SU-DHL-6 (cell line): ENCODE results near the gene SHQ1.
"Not testable (repeated sequence)": the region's sequence is repeated elsewhere in the genome, so short reads cannot be mapped to it uniquely, and the experiment has no call there.

Experiments used
- H2AFZ ChIP-seq: fragments of 200-600 bp; sonication (generic); 2 replicates; pipeline ENCODE4 v1.6.1; 2014; ENCODE audit warnings: low read depth, mild to moderate bottlenecking, moderate library complexity, mixed read lengths, antibody characterized with exemption, low read length; ENCODE audit not compliant: severe bottlenecking
- H3F3A ChIP-seq: fragments of 200-600 bp; shearing (Covaris generic); 2 replicates; pipeline ENCODE4 v1.6.0; 2016; ENCODE audit warnings: antibody characterized with exemption, mild to moderate bottlenecking; ENCODE audit not compliant: insufficient read depth
- H3K27ac ChIP-seq: fragments of 200-600 bp; sonication (generic); 2 replicates; pipeline ENCODE4 v1.5.1; 2016; ENCODE audit warnings: low read depth, mild to moderate bottlenecking, low read length, moderate library complexity, mixed read lengths
- H3K27me3 ChIP-seq: fragments of 200-600 bp; sonication (generic), shearing (Covaris generic); 2 replicates; pipeline ENCODE4 v1.6.0; 2014; ENCODE audit warnings: mild to moderate bottlenecking, low read length
- H3K36me3 ChIP-seq: fragments of 200-600 bp; sonication (generic); 2 replicates; pipeline ENCODE4 v1.6.1; 2014; ENCODE audit warnings: mild to moderate bottlenecking, low read length, mixed read lengths
- H3K4me2 ChIP-seq: fragments of 300-600, 200-600 bp; shearing (Covaris generic), sonication (generic); 2 replicates; pipeline ENCODE4 v1.6.0; 2014; ENCODE audit warnings: low read length, low read depth, mild to moderate bottlenecking; ENCODE audit not compliant: poor library complexity, severe bottlenecking
- H3K4me3 ChIP-seq: fragments of 200-600 bp; sonication (generic); 2 replicates; pipeline ENCODE4 v1.5.1; 2014; ENCODE audit warnings: antibody characterized with exemption, low read length, mild to moderate bottlenecking, mixed read lengths; ENCODE audit not compliant: insufficient read depth, poor library complexity, severe bottlenecking
- H3K79me2 ChIP-seq: fragments of 200-600 bp; sonication (generic); 2 replicates; pipeline ENCODE4 v1.6.1; 2014; ENCODE audit warnings: mild to moderate bottlenecking, low read length, moderate library complexity; ENCODE audit not compliant: insufficient read depth
- H3K9ac ChIP-seq: fragments of 200-600 bp; sonication (generic); 2 replicates; pipeline ENCODE4 v1.7.0; 2014; ENCODE audit warnings: mild to moderate bottlenecking, low read length
- H3K9me2 ChIP-seq: fragments of 200-600 bp; sonication (generic); replicated peaks from 2 replicates; pipeline ENCODE4 v1.6.1; 2014; ENCODE audit warnings: low read length; ENCODE audit not compliant: insufficient read depth
- H3K9me3 ChIP-seq: fragments of 200-600 bp; sonication (generic); 2 replicates; pipeline ENCODE4 v1.6.1; 2014; ENCODE audit warnings: low read length, mixed read lengths; ENCODE audit not compliant: insufficient read depth
- H4K20me1 ChIP-seq: fragments of 200-600 bp; sonication (generic); 2 replicates; pipeline ENCODE4 v1.6.1; 2014; ENCODE audit warnings: low read depth, mild to moderate bottlenecking, antibody characterized with exemption, low read length, moderate library complexity, mixed read lengths
- EZH2phosphoT487 ChIP-seq: fragments of 200-600 bp; sonication (generic), shearing (Covaris generic); conservative IDR thresholded peaks from 2 replicates; pipeline ENCODE4 v1.6.1; 2018; ENCODE audit warnings: mild to moderate bottlenecking, antibody characterized with exemption, low read length, moderate library complexity, mixed read lengths
- TF ChIP-seq, protein P1 (sequence below): fragments of 200-600 bp; sonication (generic); IDR thresholded peaks from one replicate; pipeline ENCODE4 v1.5.1; 2017; ENCODE audit warnings: antibody characterized with exemption, mild to moderate bottlenecking, low read length, moderate library complexity; ENCODE audit not compliant: insufficient read depth, poor library complexity, severe bottlenecking

The SHQ1 gene

DNA sequence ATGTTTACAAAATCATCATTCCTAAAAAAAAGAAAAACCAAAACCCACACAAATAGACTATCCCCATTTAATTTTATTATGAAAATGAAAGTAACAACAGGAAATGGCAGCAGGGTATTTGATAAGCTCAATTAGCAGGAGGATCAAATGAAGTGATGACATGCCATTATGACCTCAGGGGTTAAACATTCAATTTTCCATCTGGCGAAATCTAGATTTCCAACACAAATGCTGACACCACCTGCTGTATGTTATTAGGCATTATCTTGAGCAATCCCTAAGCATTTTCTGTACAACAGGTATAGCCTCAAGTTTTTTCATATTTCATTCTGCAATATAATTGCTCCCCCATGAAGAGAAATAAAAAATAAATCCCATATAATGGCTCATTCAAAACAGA, 57.1 kb downstream of the SHQ1 start:
- peaks cover 14% of the 10 kb centered on the region; the same call in 1 of the 2 replicates for H3K36me3 ChIP-seq
- no peaks in the 10 kb centered on the region for H4K20me1 ChIP-seq
- no peaks in the 10 kb centered on the region for H3K9me2 ChIP-seq
- H3K27me3 ChIP-seq, result no peaks in the 10 kb centered on the region
- H2AFZ ChIP-seq, result no peak overlapping the region
- H3K79me2 ChIP-seq, result no peaks in the 10 kb centered on the region
- TF ChIP-seq EZH2phosphoT487, result no peak
- TF ChIP-seq, protein P1, sequence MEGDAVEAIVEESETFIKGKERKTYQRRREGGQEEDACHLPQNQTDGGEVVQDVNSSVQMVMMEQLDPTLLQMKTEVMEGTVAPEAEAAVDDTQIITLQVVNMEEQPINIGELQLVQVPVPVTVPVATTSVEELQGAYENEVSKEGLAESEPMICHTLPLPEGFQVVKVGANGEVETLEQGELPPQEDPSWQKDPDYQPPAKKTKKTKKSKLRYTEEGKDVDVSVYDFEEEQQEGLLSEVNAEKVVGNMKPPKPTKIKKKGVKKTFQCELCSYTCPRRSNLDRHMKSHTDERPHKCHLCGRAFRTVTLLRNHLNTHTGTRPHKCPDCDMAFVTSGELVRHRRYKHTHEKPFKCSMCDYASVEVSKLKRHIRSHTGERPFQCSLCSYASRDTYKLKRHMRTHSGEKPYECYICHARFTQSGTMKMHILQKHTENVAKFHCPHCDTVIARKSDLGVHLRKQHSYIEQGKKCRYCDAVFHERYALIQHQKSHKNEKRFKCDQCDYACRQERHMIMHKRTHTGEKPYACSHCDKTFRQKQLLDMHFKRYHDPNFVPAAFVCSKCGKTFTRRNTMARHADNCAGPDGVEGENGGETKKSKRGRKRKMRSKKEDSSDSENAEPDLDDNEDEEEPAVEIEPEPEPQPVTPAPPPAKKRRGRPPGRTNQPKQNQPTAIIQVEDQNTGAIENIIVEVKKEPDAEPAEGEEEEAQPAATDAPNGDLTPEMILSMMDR, result no peak
- H3K27ac ChIP-seq, result no peak overlapping the region
- H3K4me3 ChIP-seq, result no peak overlapping the region
- H3K4me2 ChIP-seq, result no peak overlapping the region
- H3K9ac ChIP-seq, result no peak overlapping the region
- no peaks in the 10 kb centered on the region for H3F3A ChIP-seq
- no peaks in the 10 kb centered on the region for H3K9me3 ChIP-seq

DNA sequence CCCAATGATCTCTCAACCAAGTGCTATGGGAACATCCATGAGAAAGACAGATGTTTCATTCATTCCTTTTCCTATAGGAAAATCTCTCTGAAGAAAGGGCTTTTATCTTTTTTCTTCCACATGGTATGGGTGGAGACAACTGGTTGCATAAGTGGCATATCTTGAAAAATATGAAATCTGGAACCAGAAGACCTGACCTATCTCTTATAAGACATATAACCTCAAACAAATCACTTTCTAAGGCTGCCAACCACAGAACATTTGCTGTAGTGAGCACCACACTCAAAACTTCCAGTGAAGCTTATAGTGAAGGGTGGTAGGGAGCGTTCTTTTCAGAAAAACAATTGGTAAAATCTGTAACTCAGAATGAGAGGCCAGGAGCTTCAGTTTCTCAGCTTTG, 58.5 kb downstream of the SHQ1 start:
- Histone ChIP-seq H2AFZ (no peak overlapping the region), H3K27ac (no peak overlapping the region), H3K4me2 (no peak overlapping the region), H3K27me3 (no peaks in the 10 kb centered on the region), H3K36me3 (peaks cover 14% of the 10 kb centered on the region; the same call in 1 of the 2 replicates), H4K20me1 (no peaks in the 10 kb centered on the region), H3K9me3 (no peaks in the 10 kb centered on the region), H3K9me2 (no peaks in the 10 kb centered on the region), H3K79me2 (no peaks in the 10 kb centered on the region), H3F3A (no peaks in the 10 kb centered on the region), H3K4me3 (no peak overlapping the region), H3K9ac (no peak overlapping the region)
- TF ChIP-seq EZH2phosphoT487, result no peak
- TF ChIP-seq, protein P1, result no peak

DNA sequence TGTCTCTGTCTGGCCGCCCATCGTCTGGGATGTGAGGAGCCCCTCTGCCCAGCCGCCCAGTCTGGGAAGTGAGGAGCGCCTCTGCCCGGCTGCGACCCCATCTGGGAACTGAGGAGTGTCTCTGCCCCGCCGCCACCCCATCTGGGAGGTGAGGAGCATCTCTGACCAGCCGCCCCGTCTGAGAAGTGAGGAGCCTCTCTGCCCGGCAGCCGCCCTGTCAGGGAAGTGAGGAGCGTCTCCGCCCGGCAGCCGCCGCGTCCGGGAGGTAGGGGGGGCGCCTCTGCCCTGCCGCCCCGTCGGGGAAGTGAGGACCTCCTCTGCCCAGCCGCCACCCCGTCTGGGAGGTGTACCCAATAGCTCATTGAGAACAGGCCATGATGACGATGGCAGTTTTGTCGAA, 60.0 kb downstream of the SHQ1 start:
- H3K9me2 ChIP-seq, H3K9me3 ChIP-seq, H3K9ac ChIP-seq, H3K4me2 ChIP-seq, H3K4me3 ChIP-seq, H2AFZ ChIP-seq, H4K20me1 ChIP-seq, H3K27ac ChIP-seq, H3K79me2 ChIP-seq, H3K27me3 ChIP-seq, H3F3A ChIP-seq: not testable (repeated sequence)
- peaks cover 14% of the 10 kb centered on the region; the same call in 1 of the 2 replicates for H3K36me3 ChIP-seq

DNA sequence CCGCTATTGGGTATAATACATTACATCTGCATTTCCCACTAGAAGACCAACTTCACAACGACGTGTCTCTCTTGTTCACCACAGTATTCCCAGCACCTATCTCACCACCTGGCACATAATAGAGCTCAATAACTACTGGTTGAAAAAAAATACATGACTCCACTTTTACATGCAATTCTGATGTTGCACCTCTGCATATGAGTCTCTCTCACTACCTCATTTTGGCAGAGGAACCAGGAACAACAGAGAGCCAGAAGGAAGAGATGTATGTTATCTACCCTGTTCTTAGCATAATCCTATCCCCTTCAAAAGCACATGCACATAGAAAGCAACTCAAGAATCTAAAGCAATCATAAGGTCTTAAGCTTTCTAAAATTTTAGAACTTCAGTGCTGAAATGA, 61.6 kb downstream of the SHQ1 start:
- Histone ChIP-seq H4K20me1 (no peaks in the 10 kb centered on the region), H3K36me3 (peaks cover 14% of the 10 kb centered on the region; the same call in 1 of the 2 replicates), H3K79me2 (no peaks in the 10 kb centered on the region), H3K9me2 (no peaks in the 10 kb centered on the region), H3K9ac (no peak overlapping the region), H3F3A (no peaks in the 10 kb centered on the region), H2AFZ (no peak overlapping the region), H3K27me3 (no peaks in the 10 kb centered on the region), H3K27ac (no peak overlapping the region), H3K4me2 (no peak overlapping the region), H3K9me3 (no peaks in the 10 kb centered on the region), H3K4me3 (no peak overlapping the region)
- TF ChIP-seq, protein P1, result no peak
- no peak for TF ChIP-seq EZH2phosphoT487
